HG02588 (cell line): ENCODE results near the gene GPC6.
"Not testable (repeated sequence)": the region's sequence is repeated elsewhere in the genome, so short reads cannot be mapped to it uniquely, and the experiment has no call there.

ENCODE experiments used
- ATAC-seq: cut with Tn5 transposase; IDR thresholded peaks from one replicate; pipeline ENCODE4 v1.9.1; 2021; ENCODE audit warnings: mild to moderate bottlenecking, moderate library complexity; ENCODE audit not compliant: unreplicated experiment

Gene GPC6

DNA sequence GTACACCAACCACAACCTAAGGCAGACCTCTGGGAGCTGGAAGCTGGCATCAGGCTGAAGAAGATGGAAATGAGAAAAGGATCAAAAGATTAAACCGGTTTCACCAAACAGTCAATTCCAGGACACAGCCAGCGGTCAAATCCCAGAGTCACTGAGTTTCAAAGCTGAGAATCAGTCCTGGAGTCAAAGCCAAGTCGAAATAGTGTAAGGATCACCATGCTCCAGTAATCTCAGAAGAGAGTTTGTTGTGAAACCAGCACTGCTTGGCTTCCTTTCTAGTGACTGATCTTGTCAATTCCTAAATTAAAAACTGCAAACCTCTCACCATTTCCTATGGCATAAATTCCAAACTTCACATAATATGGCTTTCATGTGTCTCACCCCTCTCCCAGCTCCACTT lies 198.8 kb downstream of the GPC6 start:
- no peak for ATAC-seq

DNA sequence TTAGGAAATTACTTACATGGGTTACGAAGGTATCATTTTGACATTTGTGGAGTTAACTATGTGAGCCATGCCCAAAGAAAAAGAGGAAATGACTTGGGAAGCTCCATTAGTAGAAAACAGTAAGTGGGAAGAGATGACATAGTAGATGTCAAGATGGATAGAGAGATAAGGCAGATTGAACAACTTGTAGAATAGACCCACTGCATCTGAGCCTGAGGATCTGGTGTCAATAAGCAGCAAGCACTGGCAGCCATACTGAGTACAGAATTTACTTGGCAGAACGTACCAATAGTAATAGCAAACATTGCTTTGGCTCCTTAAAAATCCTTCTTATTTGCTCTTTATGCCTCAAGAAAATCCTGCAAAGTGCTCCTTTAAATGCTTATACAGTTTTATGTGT lies 203.8 kb downstream of the GPC6 start:
- no peak for ATAC-seq

DNA sequence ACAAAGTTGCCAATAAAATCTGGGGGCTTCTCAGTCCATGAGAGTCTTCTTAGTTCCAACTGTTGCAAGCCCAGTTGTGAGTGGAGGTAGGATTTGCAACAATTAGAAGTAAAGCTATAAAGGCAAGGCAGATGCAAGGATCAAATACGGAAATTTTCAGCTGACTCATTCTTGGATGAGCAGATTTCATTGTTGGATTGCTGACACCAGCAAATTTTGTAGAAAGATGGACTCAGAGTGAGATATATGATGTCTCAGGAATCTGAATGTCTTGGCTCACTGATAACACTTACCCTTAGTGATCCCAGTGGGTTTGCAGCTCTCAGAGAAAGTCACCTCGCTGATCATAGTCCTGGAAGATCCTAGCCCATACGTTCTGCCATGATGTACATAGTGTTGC lies 209.0 kb downstream of the GPC6 start:
- ATAC-seq: no peak

DNA sequence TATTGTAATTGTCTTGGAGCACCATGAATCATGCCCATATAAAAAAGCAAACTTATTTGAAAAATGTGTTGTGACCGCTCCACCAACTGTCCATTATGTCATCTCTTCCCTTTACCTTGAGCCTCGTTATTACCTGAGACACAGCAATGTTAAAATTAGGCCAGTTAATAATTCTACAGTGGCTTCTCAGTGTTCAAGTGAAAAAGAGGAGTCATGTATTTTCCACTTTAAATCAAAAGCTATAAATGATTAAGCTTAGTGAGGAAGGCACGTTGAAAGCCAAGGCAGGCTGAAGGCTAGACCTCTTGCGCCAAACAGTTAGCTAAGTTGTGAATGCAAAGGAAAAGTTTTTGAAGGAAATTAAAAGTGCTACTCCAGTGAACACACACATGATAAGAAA lies 210.5 kb downstream of the GPC6 start:
- no peak for ATAC-seq

DNA sequence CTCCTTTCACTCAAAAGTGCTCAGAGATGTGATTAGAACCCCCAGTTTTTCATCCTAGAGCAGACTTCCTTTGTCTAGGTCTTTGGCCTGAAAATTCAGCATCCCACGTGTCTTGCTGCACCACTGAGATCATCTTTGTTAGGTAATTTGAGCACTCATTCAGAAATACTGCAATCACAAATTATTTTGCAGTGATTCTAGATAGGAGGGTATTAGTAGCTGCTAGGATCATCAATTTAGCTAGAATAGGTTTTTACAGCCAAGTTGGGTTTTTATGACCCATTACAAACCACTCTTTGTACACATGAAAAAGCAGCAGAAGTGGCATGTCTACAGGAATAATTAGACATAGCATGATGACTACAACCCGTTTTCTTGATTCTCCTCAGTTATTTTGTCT lies 219.6 kb downstream of the GPC6 start:
- no peak for ATAC-seq

DNA sequence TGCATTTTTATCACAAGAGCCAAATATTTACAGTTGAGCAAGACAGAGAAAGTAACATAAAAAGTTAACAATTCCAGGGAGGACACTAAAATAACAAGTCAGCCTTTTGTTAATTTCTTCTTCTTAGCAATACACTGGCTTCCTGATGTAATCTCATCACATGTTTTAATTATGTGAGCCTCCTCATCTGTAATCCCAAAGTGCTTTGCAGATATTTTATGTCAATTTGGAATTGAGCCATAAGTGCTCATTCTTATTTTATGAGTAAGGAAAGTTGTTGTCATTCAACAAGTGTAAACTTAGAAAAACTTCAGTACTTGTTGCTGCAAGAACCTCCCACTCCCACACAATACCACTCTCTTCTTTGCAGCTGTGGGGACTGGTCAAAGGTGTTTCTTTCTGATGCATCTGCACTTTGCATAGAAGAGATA lies 223.6 kb downstream of the GPC6 start:
- ATAC-seq: no peak

DNA sequence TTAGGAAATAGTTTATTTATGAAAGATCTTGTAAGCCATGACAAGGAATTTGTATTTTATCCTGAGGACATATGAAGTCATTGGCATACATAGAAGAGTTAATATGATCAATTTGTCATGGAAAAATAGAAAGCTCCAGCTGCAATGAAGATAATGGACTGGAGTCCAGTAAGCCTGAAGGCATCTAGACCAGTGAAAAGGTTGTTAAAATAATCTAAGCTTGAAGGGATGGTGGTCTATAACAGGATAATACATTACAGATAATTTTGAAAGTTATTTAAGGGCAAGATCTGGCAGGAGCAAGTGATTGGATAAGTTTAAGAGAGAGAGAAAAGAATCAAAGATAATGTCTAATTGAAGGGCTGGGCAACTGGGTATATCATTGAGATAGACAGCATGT lies 224.2 kb downstream of the GPC6 start:
- no peak for ATAC-seq

DNA sequence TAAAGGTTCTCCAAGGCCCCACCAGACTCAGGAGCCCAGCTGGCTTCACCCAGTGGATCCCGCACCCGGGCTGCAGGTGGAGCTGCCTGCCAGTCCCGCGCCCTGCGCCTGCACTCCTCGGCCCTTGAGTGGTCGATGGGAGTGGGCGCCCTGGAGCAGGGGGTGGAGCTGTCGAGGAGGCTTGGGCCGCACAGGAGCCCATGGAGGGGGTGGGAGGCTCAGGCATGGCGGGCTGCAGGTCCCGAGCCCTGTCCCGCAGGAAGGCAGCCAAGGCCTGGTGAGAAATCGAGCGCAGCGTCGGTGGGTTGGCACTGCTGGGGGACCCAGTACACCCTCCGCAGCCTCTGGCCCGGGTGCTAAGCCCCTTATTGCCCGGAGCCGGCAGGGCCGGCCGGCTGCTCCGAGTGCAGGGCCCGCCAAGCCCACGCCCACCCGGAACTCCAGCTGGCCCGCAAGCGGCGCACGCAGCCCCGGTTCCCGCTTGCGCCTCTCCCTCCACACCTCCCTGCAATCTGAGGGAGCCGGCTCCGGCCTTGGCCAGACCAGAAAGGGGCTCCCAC lies 228.1 kb downstream of the GPC6 start:
- not testable (repeated sequence) for ATAC-seq

DNA sequence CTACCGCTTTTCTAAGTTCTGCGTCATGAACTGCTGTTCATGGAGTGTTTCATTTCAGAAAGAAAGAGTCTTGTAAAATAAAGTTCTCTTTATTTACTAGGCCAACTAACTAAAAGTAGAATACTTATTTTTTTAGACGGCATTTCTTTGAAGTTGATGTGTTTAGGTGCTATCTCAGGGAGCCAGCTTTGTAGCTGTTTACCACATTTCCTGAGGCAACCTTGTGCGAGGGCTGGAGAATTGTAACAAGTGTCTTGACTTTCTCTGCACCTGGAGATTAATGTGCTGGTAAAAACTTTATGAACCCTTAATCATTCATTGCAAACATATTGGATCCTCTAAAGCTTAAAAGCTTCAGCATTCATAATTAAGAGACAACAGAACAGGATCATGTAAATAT lies 229.3 kb downstream of the GPC6 start:
- ATAC-seq: no peak

DNA sequence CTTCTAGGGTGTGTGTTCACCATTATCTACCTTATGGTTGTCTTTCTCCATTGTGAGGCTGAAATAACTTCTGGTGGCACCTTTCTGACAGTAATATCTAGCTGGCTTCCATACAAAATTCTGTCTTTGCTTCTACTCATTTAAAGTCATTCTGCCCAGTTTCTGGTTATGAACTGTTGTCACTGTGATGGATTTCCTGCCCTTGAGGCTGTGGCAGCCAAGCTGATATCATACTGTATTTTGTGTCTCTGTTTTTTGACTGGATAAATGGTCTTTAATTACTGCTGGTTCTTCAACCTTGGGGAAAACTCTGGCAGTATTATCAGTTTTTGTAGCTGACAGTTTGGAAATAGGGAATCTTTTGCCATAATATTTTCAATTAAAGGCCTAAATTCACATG lies 233.4 kb downstream of the GPC6 start:
- no peak for ATAC-seq

DNA sequence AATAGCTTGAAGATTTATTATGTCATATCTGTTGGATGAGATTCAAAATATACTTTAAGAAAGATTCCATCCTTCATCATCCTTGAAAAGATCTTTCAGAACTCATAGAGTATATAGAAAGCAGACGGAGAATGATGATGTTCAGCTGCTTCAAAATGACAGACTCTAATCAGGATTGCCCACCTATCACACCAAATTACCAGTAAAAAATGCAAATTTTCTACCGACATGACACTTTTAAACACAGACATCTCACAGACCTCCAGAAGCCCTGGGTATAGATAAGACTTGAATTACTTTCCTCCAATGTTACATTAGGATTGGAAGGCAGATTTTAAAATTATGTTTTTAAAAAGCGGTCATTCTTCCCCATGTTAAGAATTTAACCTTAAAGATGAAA lies 235.5 kb downstream of the GPC6 start:
- no peak for ATAC-seq

DNA sequence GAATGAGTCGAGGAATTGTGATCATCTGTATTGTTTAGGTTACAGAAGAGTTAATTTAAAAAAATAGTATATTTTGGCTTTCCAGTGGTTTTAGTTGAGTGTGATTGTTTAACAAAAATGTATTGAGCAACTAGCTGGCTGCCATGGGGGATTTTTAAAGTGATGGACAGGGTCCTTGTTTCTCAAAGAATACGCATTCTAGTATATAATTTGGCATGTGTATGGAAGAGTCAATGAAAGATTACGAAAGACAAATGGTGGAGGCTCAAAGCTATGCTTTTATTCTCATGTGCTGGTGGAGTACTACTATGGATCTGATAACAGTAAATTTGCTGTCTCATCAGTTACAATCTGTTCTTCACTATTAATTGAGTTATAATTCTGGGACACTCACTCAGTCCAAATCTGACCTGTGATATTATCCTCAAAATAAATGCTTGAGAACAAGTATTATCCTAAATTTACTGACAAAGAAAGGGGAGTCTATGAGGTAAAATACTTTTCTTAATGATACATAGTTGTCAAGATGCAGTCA lies 240.0 kb downstream of the GPC6 start:
- no peak for ATAC-seq

DNA sequence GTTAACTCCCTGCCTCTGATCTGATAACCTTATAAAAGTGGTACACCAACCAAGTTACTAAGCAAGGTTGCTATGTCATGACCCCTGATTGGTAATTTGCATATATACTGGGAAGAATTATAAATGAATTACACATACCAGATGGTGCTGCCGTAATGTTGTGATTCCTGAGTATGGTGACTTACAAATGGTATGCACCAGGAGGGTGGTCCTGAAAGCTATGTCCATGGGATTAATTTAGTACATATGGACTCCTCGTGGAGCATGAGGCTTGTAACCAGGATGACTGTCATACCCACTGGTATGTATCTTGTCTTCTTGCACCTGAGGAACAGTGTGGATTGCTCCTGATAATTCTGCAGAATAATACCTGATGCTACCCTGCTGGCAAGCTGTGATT lies 240.6 kb downstream of the GPC6 start:
- ATAC-seq: no peak

DNA sequence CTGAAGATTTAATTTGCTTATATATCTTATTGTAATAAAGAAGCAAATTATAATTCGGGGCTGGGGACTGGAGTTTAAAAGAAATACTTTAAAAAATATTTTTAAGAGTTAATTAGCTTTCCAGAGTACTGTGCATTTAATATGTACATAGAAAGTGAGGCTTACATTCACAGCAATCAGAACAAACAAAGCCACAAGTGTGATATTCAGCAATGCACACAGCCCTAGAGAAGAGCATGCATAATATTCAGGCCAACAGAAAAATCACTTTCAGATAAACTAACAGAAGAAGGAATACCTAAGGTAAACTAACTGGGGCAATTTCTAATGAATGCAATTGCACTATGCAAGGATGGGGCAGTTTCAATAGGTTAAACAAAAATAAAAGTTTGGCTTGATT lies 241.8 kb downstream of the GPC6 start:
- ATAC-seq: no peak

DNA sequence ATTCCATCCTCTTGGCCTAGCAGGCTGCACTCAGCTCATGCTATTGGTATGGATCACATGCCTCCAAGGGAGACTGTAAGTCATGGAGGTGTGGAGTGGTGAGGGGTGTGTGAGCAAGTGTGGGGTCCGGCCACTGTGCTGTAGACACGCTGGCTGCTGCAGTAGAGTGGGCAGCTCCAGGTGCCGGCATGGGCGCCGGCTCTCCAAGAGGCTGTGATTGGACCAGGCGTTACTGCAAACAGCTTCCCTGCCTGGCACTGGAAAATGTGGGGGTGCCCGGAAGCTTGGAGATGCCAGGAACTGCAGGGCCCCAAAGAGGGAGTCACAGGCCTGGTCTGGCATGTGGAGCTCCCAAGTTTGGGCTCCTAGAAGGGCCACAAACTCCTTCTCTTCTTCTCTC lies 245.7 kb downstream of the GPC6 start:
- no peak for ATAC-seq

DNA sequence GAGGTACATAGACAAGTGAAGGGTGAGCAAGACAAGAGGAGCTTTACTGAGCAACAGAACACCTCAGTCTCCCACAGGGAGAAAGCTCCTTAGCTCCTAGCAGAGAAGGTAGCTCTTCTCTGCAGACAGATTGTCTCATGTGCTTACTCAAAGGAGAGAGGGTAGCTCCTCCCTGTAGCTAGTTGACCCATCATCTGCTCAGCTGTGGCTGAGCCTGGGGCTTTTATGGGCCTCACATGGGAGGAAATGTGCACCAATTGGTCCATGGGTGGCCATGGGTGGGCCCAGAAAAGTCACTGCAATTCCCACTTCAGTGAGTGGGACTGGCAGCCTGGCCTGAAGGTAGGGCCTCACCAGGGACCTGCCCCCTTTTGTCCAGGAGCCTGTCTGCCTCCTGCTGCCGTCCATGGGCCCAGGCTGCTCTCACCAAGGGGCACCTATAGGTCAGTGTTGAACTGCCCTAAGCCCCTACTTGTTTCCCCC lies 246.2 kb downstream of the GPC6 start:
- no peak for ATAC-seq

DNA sequence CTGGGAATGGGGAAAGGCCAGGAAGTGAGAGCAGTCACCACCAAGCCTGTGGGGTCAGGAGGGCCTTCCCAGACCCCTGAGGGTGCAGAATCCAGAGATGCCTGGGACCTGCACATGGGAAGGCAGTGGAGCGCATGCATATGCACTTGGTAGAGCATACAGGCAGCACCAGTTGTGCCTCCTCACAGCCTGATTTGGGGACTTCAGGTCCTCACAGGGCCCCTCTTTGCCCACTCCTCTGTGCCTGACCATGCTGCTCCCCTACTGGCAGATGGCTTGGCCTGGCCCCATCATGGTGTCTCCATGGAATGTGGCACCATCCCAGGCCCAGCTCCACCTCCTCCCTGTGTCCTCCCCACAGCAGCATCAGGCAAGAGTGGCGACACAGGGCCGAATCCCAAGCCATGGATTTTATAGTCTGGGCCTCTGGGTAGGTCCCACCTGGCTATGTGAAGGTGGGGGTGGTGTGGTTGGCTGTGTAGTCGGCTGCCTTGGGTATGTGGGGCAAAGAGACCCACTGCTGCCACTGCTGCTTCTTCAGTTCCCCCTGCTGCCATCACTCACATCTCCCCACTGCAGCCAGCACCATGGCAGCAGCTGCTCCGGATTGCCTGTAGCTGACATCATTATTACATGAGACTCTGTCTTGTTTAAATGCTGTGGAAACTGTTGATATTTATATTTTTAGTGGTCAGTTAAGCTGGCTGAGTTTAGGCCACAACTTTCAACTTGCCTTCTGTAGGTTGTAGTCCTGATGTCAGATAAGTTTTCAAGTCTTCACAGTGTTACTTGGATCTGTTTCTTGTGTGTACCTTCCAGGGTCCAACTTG lies 247.0 kb downstream of the GPC6 start:
- ATAC-seq: no peak

DNA sequence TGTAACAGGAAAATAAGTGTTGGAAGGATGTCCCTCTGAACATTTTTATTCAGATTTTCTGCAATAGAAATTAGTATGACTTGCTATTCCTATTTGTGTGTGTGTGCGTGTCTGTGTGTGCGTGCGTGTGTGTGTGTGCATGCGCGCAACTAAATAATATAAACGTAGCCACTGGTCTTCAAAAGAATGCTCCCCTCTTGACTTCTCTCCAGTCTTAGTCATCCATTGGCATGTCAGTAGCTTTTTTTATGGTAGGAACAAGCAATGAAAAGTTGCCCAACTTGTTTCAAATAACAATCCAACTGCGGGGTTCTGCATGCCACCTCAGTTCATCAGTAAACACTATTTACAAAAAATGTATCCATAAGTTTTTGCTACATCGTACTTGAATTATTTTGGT lies 249.6 kb downstream of the GPC6 start:
- no peak for ATAC-seq

DNA sequence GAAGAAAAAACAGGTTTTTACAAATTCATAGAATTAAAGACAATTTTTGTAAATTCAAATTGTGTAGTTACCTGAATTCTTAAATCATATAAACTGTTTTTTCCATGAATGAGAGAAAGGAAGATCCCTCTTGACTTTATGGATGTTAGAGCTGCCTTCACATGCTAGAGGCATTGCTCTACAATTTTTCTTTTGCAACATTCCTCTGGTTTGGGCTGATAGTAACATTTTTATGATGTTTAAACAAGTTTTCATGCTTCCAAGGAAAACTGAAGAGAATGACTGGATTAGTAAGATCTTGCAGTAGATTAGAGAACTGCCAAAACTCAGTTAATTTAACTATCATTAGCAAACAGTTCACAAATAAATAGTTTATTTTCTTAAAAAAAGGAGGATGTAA lies 250.6 kb downstream of the GPC6 start:
- ATAC-seq: no peak

DNA sequence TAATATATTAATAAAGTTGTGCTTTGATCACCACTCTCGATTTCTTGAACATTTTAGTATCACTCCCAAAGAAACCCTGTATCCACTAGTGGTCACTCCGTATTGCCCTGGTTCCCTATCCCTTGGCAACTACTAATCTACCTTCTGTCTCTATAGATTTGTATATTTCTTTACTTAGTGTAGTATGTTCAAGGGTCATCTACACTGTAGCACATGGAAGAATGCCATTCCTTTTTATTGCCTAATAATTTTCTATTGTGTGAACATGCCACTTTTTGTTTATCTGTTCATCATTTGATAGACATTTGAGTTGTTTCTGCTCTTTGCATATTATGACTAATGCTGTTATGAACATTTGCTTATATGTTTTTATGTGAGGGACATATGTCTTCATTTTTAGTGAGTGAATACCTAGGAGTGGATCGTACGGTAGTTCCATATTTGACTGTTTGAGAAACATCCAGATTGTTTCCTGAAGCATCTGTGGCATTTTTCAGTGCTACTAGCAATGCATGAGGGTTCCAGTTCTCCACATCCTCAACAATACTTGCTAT lies 254.0 kb downstream of the GPC6 start:
- ATAC-seq: no peak

DNA sequence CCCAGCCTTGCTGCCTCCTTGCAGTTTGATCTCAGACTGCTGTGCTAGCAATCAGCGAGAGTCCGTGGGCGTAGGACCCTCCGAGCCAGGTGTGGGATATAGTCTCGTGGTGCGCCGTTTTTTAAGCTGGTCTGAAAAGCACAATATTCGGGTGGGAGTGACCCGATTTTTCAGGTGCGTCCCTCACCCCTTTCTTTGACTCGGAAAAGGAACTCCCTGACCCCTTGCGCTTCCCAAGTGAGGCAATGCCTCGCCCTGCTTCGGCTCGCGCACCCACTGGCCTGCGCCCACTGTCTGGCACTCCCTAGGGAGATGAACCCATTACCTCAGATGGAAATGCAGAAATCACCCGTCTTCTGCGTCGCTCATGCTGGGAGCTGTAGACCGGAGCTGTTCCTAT lies 269.5 kb downstream of the GPC6 start:
- ATAC-seq: not testable (repeated sequence)
